Activated CD8-positive, alpha-beta memory T cell treated with anti-CD3 and anti-CD28 coated beads, Interleukin-2, amount 50 U/mL, for 4 hours (primary cell): Measurements from ENCODE around the gene ULK4.

Experiments
- DNase-seq: peaks from one replicate; pipeline ENCODE4 v3.0.0-alpha.2; 2020

The ULK4 gene

GRCh38 chr3:41331041-41331440 lies 630.9 kb downstream of the ULK4 start:
- DNase-seq, result no peak

DNA sequence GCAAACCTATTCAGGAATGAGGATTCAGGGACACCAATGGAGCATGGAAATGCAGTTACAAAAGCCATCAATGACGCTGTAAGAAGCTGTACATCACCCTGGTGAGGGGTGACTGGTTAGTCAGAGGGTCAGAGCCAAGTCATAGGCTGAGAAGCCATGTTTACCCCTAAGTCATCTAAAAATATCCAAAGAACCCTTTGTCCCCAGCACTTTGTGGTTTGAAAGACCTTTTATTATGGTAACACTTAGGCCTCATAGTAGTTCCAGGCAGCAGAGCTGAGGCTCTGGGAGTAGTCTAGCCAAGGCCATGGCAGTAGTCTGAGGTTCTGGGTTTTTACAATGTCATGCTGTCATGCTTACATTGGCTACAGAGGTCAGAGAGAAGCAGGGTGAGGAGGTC lies 631.4 kb downstream of the ULK4 start:
- no peak for DNase-seq

GRCh38 chr3:41329881-41330280 lies 632.0 kb downstream of the ULK4 start:
- DNase-seq, result no peak

DNA sequence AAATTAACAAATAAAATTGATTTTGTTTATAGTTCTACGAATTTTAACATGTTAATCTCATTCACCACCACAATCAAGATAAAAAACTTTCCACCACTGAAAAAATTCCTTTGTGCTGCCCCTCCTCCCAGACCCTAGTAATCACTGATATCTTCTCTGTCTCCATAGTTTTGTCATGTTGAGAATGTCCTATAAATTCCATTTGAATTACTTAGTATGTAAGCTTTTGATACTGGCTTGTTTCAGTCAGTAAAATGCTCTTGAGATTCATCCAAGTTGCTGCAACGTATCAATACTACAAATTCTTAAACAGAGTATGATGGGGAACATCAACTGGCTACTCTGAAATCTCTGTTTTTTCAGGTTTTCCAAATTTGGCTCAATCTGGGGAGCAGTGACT lies 633.0 kb downstream of the ULK4 start:
- DNase-seq, result no peak

DNA sequence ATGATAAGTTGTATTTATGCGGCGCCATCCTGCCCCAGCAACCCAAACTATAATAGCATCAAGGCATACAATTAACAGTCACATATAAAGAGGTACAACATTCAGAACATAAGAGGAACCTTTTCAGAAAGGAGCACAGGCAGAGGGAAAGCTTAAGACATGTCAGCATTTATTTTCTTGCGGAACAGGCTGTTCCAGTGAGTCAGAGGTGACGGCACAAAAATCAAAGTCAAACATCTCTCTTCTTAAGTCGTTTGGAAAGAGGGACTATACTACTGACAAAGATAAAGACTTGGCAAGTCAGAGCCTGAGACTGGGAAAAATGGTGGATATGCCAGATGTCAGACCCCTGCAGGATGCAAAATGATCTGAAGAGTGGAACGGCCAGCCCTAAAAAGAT lies 634.2 kb downstream of the ULK4 start:
- DNase-seq, result no peak

- DNase-seq, result no peak
Measured at GRCh38 chr3:41324156-41324475, 637.8 kb downstream of the ULK4 start.

DNA sequence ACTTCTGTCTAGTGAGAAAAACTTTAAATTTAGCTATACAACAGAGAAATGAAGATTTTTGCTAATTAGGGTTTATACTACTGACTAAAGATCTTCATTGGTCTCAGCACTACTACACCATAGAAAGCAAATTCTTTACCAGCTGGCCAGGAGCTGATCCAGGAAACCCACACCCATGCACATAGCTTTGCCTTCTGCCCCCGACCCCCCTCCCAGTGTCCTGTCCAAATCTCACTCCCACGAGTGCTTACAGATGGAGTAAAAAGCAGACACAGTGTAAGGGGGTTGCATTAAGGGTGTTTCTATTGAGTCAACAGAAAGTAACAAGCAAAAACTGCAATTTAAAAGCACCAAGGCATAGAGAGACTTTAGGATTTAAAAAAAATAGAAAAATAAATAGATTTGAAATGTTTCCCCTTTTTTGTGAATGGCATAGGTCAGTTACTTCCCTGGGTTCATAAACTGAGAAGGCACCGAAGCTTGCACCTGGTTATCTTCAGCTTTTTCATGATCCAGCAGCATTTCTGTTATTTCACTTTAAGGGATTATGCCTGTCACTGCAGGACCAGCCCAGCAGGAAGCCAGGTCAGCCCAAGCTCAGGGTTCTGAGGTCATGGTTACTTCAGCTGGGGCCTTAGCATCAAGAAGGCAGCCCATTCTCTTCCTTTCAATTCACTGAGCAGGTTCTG lies 638.3 kb downstream of the ULK4 start:
- DNase-seq, result no peak

- DNase-seq, result no peak
Measured at GRCh38 chr3:41321642-41321980, 640.3 kb downstream of the ULK4 start.

GRCh38 chr3:41320953-41321641 lies 640.8 kb downstream of the ULK4 start:
- no peak for DNase-seq

GRCh38 chr3:41318520-41318919 lies 643.4 kb downstream of the ULK4 start:
- no peak for DNase-seq

DNA sequence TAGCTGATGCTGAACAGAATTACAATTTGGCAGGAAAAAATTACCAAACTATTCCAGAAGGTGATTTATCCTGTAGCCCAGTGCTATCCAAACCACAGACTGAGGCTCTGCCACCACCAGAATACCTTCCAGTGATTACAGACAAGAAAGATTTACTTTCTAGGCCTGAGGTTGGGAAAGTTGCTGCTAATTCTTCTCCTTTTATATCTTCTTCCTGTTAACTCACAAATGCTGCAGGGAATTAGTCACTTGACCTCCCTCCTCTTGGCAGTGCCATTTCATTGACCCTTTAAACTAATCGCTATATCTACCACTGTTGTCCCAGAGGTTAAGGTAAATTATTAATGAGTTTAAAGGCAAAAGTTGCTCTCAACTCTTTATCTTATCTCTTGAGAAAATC lies 644.2 kb downstream of the ULK4 start:
- no peak for DNase-seq

GRCh38 chr3:41317298-41317697 lies 644.6 kb downstream of the ULK4 start:
- no peak for DNase-seq

DNA sequence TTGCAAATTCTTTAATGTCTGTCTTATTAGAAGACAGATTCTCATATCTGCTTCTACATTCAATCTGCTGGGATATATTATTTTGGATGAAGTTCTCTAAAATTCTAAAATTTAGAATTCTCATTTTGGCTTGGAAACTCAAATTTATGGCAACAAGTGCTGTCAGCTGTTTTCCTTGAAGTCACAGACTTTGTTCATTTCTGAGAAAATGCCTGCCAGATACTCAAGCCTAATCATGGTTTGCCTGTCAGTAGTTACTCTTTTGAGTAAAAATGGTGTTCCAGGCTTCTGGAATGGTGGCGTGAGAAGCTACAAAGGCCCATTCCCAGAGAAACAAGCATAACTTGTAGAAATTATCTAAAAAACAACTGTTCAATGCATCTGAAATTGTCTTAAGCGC lies 646.8 kb downstream of the ULK4 start:
- no peak for DNase-seq

DNA sequence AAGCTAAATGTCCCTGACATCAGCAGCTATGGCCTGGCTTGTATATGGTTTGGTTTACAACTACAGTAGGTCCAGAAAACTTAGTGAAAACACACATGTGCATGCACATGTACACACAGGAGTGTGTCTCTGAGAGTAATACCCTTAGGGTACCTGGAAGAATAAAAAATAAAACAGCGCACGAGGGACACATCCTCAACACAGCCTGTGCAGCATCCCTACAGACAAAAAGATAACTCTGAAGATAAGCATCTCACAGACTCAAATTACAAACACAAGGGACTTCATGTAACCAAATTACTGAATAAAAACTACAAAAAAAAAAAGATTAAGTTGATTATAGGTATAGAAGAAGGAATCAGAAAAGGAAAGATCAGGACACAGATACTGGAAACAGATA lies 653.8 kb downstream of the ULK4 start:
- no peak for DNase-seq

DNA sequence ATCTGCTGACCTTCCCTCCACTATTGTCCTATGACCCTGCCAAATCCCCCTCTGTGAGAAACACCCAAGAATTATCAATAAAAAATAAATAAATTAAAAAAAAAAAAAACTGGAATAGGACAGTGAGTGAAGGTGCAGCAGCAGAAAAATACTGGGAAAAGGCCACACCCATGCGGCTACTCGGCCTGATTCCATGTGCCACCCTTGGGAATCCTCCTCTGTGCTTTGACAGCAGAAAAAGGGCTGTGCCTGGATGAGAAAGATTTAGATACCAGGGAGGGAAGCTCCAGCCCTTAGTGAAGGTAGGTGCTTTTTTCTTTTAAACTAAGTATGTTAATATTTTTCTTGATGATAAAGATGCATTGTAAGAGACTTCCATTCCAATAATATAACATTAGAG lies 654.8 kb downstream of the ULK4 start:
- DNase-seq, result no peak

- no peak for DNase-seq
Measured at GRCh38 chr3:41304593-41304992, 657.3 kb downstream of the ULK4 start.

GRCh38 chr3:41302295-41302694 lies 659.6 kb downstream of the ULK4 start:
- DNase-seq, result no peak

GRCh38 chr3:41301548-41301947 lies 660.4 kb downstream of the ULK4 start:
- DNase-seq, result no peak

GRCh38 chr3:41299036-41299435 lies 662.9 kb downstream of the ULK4 start:
- no peak for DNase-seq

DNA sequence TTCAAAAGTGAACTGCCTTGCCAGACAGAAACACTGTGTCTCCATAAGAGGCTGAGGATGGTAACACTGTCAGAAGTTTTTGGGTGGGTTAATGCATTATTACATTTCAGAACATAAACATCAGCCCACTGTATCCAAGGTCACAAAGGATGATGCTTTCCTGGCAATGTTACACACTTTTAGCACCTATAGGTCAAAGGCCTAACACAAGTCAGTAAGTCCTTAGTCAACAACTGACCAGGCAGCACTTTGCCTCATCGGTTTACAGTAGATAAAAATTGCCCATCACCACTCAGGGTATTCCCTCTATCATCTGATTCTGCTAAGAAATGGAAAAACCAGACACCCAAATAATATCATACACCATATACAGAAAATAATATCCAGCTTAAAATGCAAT lies 664.2 kb downstream of the ULK4 start:
- DNase-seq, result no peak

GRCh38 chr3:41296556-41296955 lies 665.3 kb downstream of the ULK4 start:
- no peak for DNase-seq

GRCh38 chr3:41295740-41296139 lies 666.2 kb downstream of the ULK4 start:
- DNase-seq, result no peak

GRCh38 chr3:41293169-41293681 lies 668.7 kb downstream of the ULK4 start:
- no peak for DNase-seq

DNA sequence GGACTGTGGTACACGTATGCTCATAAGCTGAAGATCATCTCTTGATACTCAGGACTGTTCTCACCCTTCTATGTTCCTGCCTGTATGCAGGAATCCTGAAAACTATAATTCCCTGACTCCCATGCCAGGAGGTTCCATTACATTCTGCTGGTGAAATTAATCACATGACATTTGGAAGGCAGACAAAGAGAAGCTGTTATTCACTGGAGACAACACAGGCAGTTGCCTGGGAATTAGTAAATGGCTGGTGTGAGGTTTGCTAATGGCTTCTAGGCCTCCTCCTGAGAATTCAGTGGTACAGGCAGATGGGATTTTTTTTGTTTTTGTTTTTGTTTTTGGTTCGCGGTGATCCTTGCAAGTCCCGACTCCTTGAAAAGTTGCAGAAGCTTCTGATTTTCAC lies 671.2 kb downstream of the ULK4 start:
- no peak for DNase-seq

DNA sequence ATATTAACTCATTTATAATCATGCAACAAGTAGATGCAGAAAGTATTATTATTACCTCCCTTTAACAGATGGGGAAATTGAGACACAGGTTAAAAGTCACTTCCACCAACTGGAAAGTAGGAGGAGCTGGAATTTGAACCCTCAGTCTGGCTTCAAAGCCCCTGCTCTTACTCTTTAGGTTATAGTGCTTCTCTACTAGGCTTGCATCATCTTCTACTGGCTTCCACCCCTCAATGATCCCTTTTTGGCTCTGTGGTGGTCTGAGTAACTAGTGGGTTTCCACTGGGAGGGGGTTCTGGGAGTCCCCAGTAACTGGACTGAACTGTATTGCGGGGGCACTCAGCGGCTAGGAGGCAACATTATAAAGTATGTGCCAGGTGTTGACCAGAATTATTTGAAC lies 671.6 kb downstream of the ULK4 start:
- no peak for DNase-seq
